Heart left ventricle (tissue), 16 donors: ENCODE measurements around the gene LILRA1. TPM values are rescaled to one million over a fixed set of nuclear protein-coding genes. Genes with fewer than 3 reads are reported as not detected.
A peak's percentile ranks its signal among the peaks of the same experiment; 100 is the strongest.
"Not testable (repeated sequence)": the region's sequence is repeated elsewhere in the genome, so short reads cannot be mapped to it uniquely, and the experiment has no call there.

Source experiments
- ATAC-seq, 4 donors: fragments of 200-7000 bp; cut with Tn5 transposase; one replicate each; pipeline ENCODE4 v1.9.1; 2020 to 2022; ENCODE audit warnings: moderate library complexity in 4 of 4, mild to moderate bottlenecking in 3 of 4, moderate number of reproducible peaks in 1 of 4
- DNase-seq, 5 donors: peaks; one replicate each; pipeline ENCODE4 v3.0.0-alpha.2; 2020
- H3K27ac ChIP-seq, 12 donors: fragments of 200-600 bp; sonication (generic) in 4 of 12; one replicate each; pipeline versions ENCODE4 v1.5.0 to v1.8.0; 2016 to 2022; ENCODE audit warnings: mild to moderate bottlenecking in 2 of 12
- H3K27me3 ChIP-seq, 9 donors: fragments of 200-600 bp; sonication (generic) in 2 of 9; one replicate each; pipeline versions ENCODE4 v1.5.1 to v1.8.0; 2016 to 2022; ENCODE audit warnings: mild to moderate bottlenecking in 3 of 9
- H3K36me3 ChIP-seq, 9 donors: fragments of 200-600 bp; sonication (generic) in 2 of 9; one replicate each; pipeline versions ENCODE4 v1.5.0 to v1.8.0; 2018 to 2022; ENCODE audit warnings: mild to moderate bottlenecking in 2 of 9
- H3K4me1 ChIP-seq, 12 donors: fragments of 200-600 bp; sonication (generic) in 4 of 12; one replicate each; pipeline versions ENCODE4 v1.5.0 to v1.8.0; 2016 to 2022; ENCODE audit warnings: mild to moderate bottlenecking in 3 of 12
- H3K4me3 ChIP-seq, 12 donors: fragments of 200-600 bp; sonication (generic) in 4 of 12; one replicate each; pipeline versions ENCODE4 v1.5.0 to v1.8.0; 2017 to 2022; ENCODE audit warnings: mild to moderate bottlenecking in 9 of 12, moderate library complexity in 4 of 12
- H3K9me3 ChIP-seq, 12 donors: fragments of 200-600 bp; sonication (generic) in 4 of 12; one replicate each; pipeline versions ENCODE4 v1.5.0 to v1.8.0; 2016 to 2022; ENCODE audit warnings: mild to moderate bottlenecking in 1 of 12
- POLR2A ChIP-seq, 2 donors: fragments of 450-650 bp; IDR thresholded peaks; one replicate each; pipeline ENCODE4 v1.6.1; 2017; ENCODE audit warnings: antibody characterized with exemption in 2 of 2, mild to moderate bottlenecking in 2 of 2, moderate library complexity in 2 of 2
- WGBS, 4 donors: extraction: QIAGEN DNeasy Blood & Tissue Kit in 2 of 4; methylation state at CpG; one replicate each; pipeline versions ENCODE4 v1.1.5 to v1.1.7; 2013 to 2018; 5-methylcytosine and 5-hydroxymethylcytosine counted together
- intact Hi-C, 10 donors: fragments of 100-400 bp; cut with DNase I; formaldehyde crosslinking; loops; one replicate each; pipeline versions ENCODE4 v1.11.1 to v1.14.2; 2022
- long read RNA-seq, 3 donors: library from polyadenylated mRNA; unstranded; transcript quantifications; one replicate each; pipeline ENCODE4 v2.0.0, GENCODE V29; 2020 to 2021
- polyA plus RNA-seq, 2 donors: library from polyadenylated mRNA; stranded (reverse); fragments of 200-250 nt; gene quantifications; one replicate each; pipeline ENCODE4 v1.2.3, GENCODE V29; 2013
- total RNA-seq, 9 donors: library from RNA; depleted of rRNA in 2 of 9; stranded (reverse); fragments of >200 nt in 2 of 9; fragmentation: NEBNext Ultra II Directional in 3 of 9; extraction: Animal tissue kit (Norgen Biotek cat#: 25700) in 3 of 9; gene quantifications; one replicate each; pipeline versions ENCODE4 v1.1.0 to v1.2.4, GENCODE V29; 2016 to 2023
- TF ChIP-seq, protein P1 (sequence below), 12 donors: fragments of 200-600 bp; sonication (generic) in 4 of 12; IDR thresholded peaks; one replicate each; pipeline versions ENCODE4 v1.5.0 to v1.8.0; 2018 to 2022; ENCODE audit warnings: antibody characterized with exemption in 12 of 12, mild to moderate bottlenecking in 5 of 12
- donor health status: ischemic (EF 13 %, LVEDD 7.1; RV severe dilation, severe dysfunction).
- donor health status: healthy with polysubstance abuse.
- donor health status: DM: no; HTN: yes; CAD: no.
- donor health status: DM: no; HTN: no; CAD: no.
- donor health status: ischemic (EF 25% LVEDD 6.9; RV normal size, moderate dysfunction).
- donor health status: ischemic (EF 25% LVEDD 5.7; RV mildly dilated, moderate dysfunction).
- donor health status: healthy.
- donor health status: DM: yes; HTN: yes; CAD: no.
- donor health status: ischemic (EF 35%, LVEDD 5.7; RV mildly dilated, moderate dysfunction).
- donor health status: nonischemic (EF 11% LVEDD 7.7; RV severe dilation, severe dysfunction).
- donor health status: DM: yes; HTN: yes; CAD: no.
- donor health status: PGD.
- donor health status: ischemic (EF 29% LVEDD 5.4; RV normal size, mild dysfunction).
- donor health status: nonischemic (EF 23%, LVEDD 6.1; RV moderate dilation, normal function).

Gene LILRA1
- 1 to 10 TPM in 2 of 9 donors, under 1 TPM in 7; 0.16 to 7.0 (median 0.52) TPM for total RNA-seq
- under 1 TPM; 0.11 to 0.28 TPM for polyA plus RNA-seq
- long read RNA-seq, donor 1, result 0 reads
- long read RNA-seq, donor 2, result 0 reads
- long read RNA-seq, donor 3, result 0 reads

DNA sequence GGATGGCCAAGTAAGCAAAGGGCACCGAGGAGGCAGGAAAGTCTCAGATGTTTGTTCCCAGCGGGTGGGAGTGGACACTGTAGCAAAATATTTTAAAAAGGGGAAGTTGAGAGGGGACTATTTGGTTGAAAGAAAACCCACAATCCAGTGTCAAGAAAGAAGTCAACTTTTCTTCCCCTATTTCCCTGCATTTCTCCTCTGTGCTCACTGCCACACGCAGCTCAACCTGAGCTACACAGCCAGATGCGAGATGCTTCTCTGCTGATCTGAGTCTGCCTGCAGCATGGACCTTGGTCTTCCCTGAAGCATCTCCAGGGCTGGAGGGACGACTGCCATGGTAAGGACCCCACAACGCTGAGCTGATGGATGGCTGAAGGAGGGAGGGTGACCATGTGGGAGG lies at the start of gene LILRA1:
Gene LILRA1, plus strand, starts transcription at position 188 of the 400 bp plus-strand sequence. CDS start 613 bp downstream, outside the sequence.
- peaks cover 0 to 12% (median 1%) of the 10 kb centered on the region in 12 donors for H3K9me3 ChIP-seq
- WGBS, 4 donors, result 60 to 68% (median 65%) methylated on average over 6 of the region's 6 CpGs
- peak in 2 of 4 donors; percentile 52 to 62 for ATAC-seq
- H3K4me1 ChIP-seq, DNase-seq, H3K36me3 ChIP-seq, intact Hi-C loops: not testable (repeated sequence)
- peak within 1 kb of the TSS in 3 of 12 donors; percentile 6 to 37 (median 29) for H3K4me3 ChIP-seq
- H3K27me3 ChIP-seq, result peaks cover 0 to 12% (median 2%) of the 10 kb centered on the region in 9 donors
- peak within 1 kb of the TSS in 1 of 12 donors; percentile 69 for H3K27ac ChIP-seq

DNA sequence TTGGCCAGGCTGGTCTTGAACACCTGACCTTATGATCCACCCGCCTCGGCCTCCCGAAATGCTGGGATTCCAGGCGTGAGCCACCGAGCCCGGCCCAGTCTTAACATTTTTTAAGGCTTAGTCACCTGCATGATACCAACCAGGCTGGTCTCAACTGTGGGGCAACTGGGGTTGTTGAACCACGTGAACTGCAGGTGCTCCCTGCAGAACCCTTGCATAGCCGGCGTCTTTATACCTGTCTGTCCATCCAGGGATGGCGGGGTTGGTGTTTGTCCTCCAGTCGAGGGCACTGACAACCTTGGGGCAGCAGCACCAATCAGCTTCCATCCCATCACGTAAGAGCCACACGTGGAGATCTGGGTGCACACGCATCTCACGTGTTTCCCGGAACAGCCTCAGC lies 44.6 kb upstream of the LILRA1 start:
- 83 to 87% (median 85%) methylated on average over 15 to 16 of the region's 16 CpGs for WGBS, 4 donors
- peaks cover 0 to 13% (median 0%) of the 10 kb centered on the region in 9 donors for H3K27me3 ChIP-seq
- TF ChIP-seq, protein P1, sequence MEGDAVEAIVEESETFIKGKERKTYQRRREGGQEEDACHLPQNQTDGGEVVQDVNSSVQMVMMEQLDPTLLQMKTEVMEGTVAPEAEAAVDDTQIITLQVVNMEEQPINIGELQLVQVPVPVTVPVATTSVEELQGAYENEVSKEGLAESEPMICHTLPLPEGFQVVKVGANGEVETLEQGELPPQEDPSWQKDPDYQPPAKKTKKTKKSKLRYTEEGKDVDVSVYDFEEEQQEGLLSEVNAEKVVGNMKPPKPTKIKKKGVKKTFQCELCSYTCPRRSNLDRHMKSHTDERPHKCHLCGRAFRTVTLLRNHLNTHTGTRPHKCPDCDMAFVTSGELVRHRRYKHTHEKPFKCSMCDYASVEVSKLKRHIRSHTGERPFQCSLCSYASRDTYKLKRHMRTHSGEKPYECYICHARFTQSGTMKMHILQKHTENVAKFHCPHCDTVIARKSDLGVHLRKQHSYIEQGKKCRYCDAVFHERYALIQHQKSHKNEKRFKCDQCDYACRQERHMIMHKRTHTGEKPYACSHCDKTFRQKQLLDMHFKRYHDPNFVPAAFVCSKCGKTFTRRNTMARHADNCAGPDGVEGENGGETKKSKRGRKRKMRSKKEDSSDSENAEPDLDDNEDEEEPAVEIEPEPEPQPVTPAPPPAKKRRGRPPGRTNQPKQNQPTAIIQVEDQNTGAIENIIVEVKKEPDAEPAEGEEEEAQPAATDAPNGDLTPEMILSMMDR (IDR thresholded peaks at IDR 0.05), result no peak
- TF ChIP-seq POLR2A (IDR thresholded peaks at IDR 0.05), result no peak
- no peaks in the 10 kb centered on the region for H3K36me3 ChIP-seq
- ATAC-seq (no peak), DNase-seq (no peak)
- no peak overlapping the region for H3K27ac ChIP-seq
- H3K4me3 ChIP-seq, result no peak overlapping the region
- intact Hi-C loops, result no loop called here
- H3K4me1 ChIP-seq, result peaks cover 0 to 11% (median 0%) of the 10 kb centered on the region in 12 donors
- no peaks in the 10 kb centered on the region for H3K9me3 ChIP-seq

DNA sequence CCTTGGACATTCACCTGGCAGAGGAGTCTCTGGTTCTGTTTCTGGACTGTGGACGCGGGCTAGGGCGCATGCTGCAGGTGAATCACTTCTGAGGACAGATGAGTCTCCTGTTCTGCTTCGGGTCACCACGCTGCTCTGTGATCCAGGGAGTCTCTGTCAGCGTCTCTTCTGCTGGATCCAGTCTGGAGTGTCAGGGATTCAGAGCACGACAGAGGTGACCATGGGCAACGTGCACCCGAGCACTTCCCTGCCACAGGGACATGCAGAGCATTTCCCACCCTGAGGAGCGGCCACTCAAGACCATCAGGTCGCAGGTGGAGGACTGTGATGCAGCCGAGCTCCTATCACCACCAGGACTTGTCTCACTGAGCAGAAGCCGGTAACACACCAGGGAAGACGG lies 44.2 kb upstream of the LILRA1 start:
- Histone ChIP-seq H3K27ac (no peak overlapping the region), H3K27me3 (peaks cover 0 to 16% (median 0%) of the 10 kb centered on the region in 9 donors), H3K9me3 (no peaks in the 10 kb centered on the region), H3K4me3 (no peak overlapping the region), H3K4me1 (peaks cover 0 to 11% (median 0%) of the 10 kb centered on the region in 12 donors), H3K36me3 (no peaks in the 10 kb centered on the region)
- ATAC-seq (no peak), DNase-seq (no peak)
- TF ChIP-seq POLR2A (IDR thresholded peaks at IDR 0.05), result no peak
- TF ChIP-seq, protein P1 (IDR thresholded peaks at IDR 0.05), result no peak
- WGBS, 4 donors, result 72 to 84% (median 79%) methylated on average over 8 to 14 of the region's 14 CpGs
- intact Hi-C loops, result no loop called here

DNA sequence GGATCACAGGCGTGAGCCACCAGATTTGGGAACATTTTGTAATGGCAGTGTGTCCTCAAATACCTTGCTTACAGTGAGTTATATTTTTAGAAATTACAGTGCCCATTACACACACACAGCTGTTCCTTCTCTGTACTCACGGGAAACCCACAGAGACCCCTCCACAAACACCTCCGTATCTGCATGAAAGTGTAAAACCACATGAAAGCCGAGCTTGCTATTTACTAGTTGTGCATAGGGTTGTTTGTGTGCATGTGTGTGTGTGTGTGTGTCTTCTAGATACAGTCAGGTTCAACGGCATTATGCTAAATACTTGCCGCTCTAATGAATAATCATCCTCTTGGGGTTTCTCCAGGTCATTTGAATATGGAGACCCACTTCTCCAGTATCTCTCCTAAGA lies 42.1 kb upstream of the LILRA1 start:
- H3K36me3 ChIP-seq, result no peaks in the 10 kb centered on the region
- H3K27me3 ChIP-seq, result peaks cover 0 to 23% (median 0%) of the 10 kb centered on the region in 9 donors
- H3K27ac ChIP-seq, result no peak overlapping the region
- no peak overlapping the region for H3K4me3 ChIP-seq
- intact Hi-C loops, result no loop called here
- H3K9me3 ChIP-seq, result no peaks in the 10 kb centered on the region
- TF ChIP-seq, protein P1 (IDR thresholded peaks at IDR 0.05), result no peak
- ATAC-seq (no peak), DNase-seq (no peak)
- 77 to 82% (median 79%) methylated on average over 6 of the region's 6 CpGs for WGBS, 4 donors
- peaks cover 0 to 11% (median 0%) of the 10 kb centered on the region in 12 donors for H3K4me1 ChIP-seq
